GM12878 (cell line): ENCODE measurements around the gene INAFM1. TPM values are rescaled to one million over a fixed set of nuclear protein-coding genes. Genes with fewer than 3 reads are reported as not detected.

Experiments
- ASH2L ChIP-seq: fragments of 300-600, 200-600 bp; sonication (generic); IDR thresholded peaks from 2 replicates; pipeline ENCODE4 v1.6.1; 2017; ENCODE audit warnings: low read depth, mild to moderate bottlenecking, borderline replicate concordance
- BRCA1 ChIP-seq: IDR thresholded peaks from 2 replicates; pipeline ENCODE4 v1.6.1; 2011; ENCODE audit warnings: low read depth, low read length, improper control_type of control experiment
- GATAD2B ChIP-seq: fragments of 450-650 bp; conservative IDR thresholded peaks from 2 replicates; pipeline ENCODE4 v1.6.1; 2017; ENCODE audit warnings: low read depth, mild to moderate bottlenecking, moderate library complexity
- IRF5 ChIP-seq: fragments of 450-650 bp; IDR thresholded peaks from 2 replicates; pipeline ENCODE4 v1.6.1; 2017; ENCODE audit warnings: borderline replicate concordance
- JUND ChIP-seq: IDR thresholded peaks from 2 replicates; pipeline ENCODE4 v1.6.1; 2012; ENCODE audit warnings: low read depth, mild to moderate bottlenecking, low read length, improper control_type of control experiment, moderate library complexity
- KLF5 ChIP-seq: fragments of 450-650 bp; IDR thresholded peaks from 2 replicates; pipeline ENCODE4 v1.6.1; 2014; ENCODE audit warnings: mild to moderate bottlenecking; ENCODE audit not compliant: partially characterized antibody
- MLLT1 ChIP-seq: fragments of 450-650 bp; IDR thresholded peaks from 2 replicates; pipeline ENCODE4 v1.6.1; 2016; ENCODE audit warnings: mild to moderate bottlenecking
- NR2F1 ChIP-seq: fragments of 450-650 bp; conservative IDR thresholded peaks from 2 replicates; pipeline ENCODE4 v1.6.1; 2017; ENCODE audit warnings: mild to moderate bottlenecking
- POLR2AphosphoS2 ChIP-seq: IDR thresholded peaks from 2 replicates; pipeline ENCODE4 v1.6.1; 2011; ENCODE audit warnings: low read depth, mild to moderate bottlenecking, low read length, improper control_type of control experiment, moderate library complexity
- REST ChIP-seq: IDR thresholded peaks from 2 replicates; pipeline ENCODE4 v1.6.1; 2012; ENCODE audit warnings: mild to moderate bottlenecking, low read depth, low read length
- TAF1 ChIP-seq: IDR thresholded peaks from 2 replicates; pipeline ENCODE4 v1.6.1; 2011; ENCODE audit warnings: mild to moderate bottlenecking, low read depth, low read length, borderline replicate concordance
- TBL1XR1 ChIP-seq: IDR thresholded peaks from 2 replicates; pipeline ENCODE4 v1.6.1; 2012; ENCODE audit warnings: low read depth, low read length, improper control_type of control experiment
- WRNIP1 ChIP-seq: IDR thresholded peaks from 2 replicates; pipeline ENCODE4 v1.6.1; 2011; ENCODE audit warnings: low read depth, low read length, improper control_type of control experiment, borderline replicate concordance
- ZNF207 ChIP-seq: fragments of 450-650 bp; IDR thresholded peaks from 2 replicates; pipeline ENCODE4 v1.6.1; 2014; ENCODE audit warnings: antibody characterized with exemption, mild to moderate bottlenecking, borderline replicate concordance
- ZNF274 ChIP-seq: IDR thresholded peaks from one replicate; pipeline ENCODE4 v1.8.0; 2011; ENCODE audit not compliant: insufficient read length, insufficient read depth
- ZNF687 ChIP-seq: fragments of 450-650 bp; IDR thresholded peaks from 2 replicates; pipeline ENCODE4 v1.6.1; 2017; ENCODE audit warnings: mild to moderate bottlenecking, moderate library complexity
- polyA plus RNA-seq, 11 experiments: library from polyadenylated mRNA; depleted of rRNA in 4 of 11; unstranded in 6 of 11; stranded (reverse) in 5 of 11; fragments of >200 nt; fragmentation: Nextera tagmentation in 4 of 11; fragmentation: Illumina TruSeq in 1 of 11; extraction: Ambion mirVana in 4 of 11; extraction: Trizol in 1 of 11; gene quantifications; 1 replicate in 1 of 11; 2 replicates in 10 of 11; pipeline versions ENCODE4 v1.2.1 to v1.2.3, GENCODE V29; 2011 to 2016; ENCODE audit warnings: inconsistent platforms in 2 of 11, missing spikeins in 2 of 11, low read depth in 1 of 11
- total RNA-seq, 4 experiments: library from RNA; depleted of rRNA in 3 of 4; stranded (reverse); fragments of >200 nt in 3 of 4; fragmentation: Illumina TruSeq in 1 of 4; extraction: Trizol in 1 of 4; gene quantifications; 2 replicates each; pipeline versions ENCODE4 v1.2.1 to v1.2.3, GENCODE V29; 2013 to 2021

INAFM1 gene
- total and polyA plus RNA-seq, 10 of the 15 experiments (the other 5 are each of a cell fraction or from before 2014, with no cell fraction given): 0.57 to 6.8 (median 1.1) TPM; not detected in 1

GRCh38 chr19:47273313-47274070, 1.2 kb upstream of the INAFM1 start (continued):
- TF ChIP-seq ZNF687 (peak; percentile 48), ZNF207 (0 out of 2 replicates have a peak, but pooled peaks have one; percentile 43), WRNIP1 (no peak), NR2F1 (peak; percentile 47), TAF1 (peak; percentile 76; the same call in 1 of the 2 replicates), JUND (0 out of 2 replicates have a peak, but pooled peaks have one; percentile 34), POLR2AphosphoS2 (peak; percentile 67; the same call in 1 of the 2 replicates), IRF5 (no peak), TBL1XR1 (no peak), ASH2L (no peak), GATAD2B (peak; percentile 71), MLLT1 (no peak; the same call in none of the 2 replicates), REST (no peak), KLF5 (peak; percentile 44), BRCA1 (no peak), ZNF274 (no peak)
